H1 (cell line): ENCODE results near the gene SCAI. TPM values are rescaled to one million over a fixed set of nuclear protein-coding genes. Genes with fewer than 3 reads are reported as not detected.

ENCODE experiments used
- CTCF ChIA-PET: fragments of 300-600 bp; sonication (Branson Sonifier 250); formaldehyde crosslinking; loops from one replicate; lab custom pipeline; 2021; ENCODE audit not compliant: partially characterized antibody; lab: Charles Lee
- POLR2A ChIA-PET: fragments of 300-600 bp; sonication (Branson Sonifier 250); formaldehyde crosslinking; loops from one replicate; lab custom pipeline; 2021; ENCODE audit warnings: inconsistent platforms; ENCODE audit not compliant: partially characterized antibody; lab: Charles Lee
- DNase-seq, 2 experiments: peaks; one replicate each; pipeline versions ENCODE4 v3.0.0 to v3.0.0-alpha.2; 2010 to 2022; ENCODE audit warnings: low spot score in 2 of 2, low read depth in 1 of 2, mixed read lengths in 1 of 2
- FAIRE-seq: peaks from 2 replicates; lab custom pipeline; 2011; peaks lifted over from hg19 to GRCh38; lab: Jason Lieb, UNC
- H2AFZ ChIP-seq: 2 replicates; pipeline ENCODE4 v1.8.1; 2012; ENCODE audit warnings: low read length, inconsistent platforms
- H2AK5ac ChIP-seq: 2 replicates; pipeline ENCODE4 v1.6.1; 2013; ENCODE audit warnings: low read depth, low read length
- H2BK120ac ChIP-seq: replicated peaks from 2 replicates; pipeline ENCODE3; 2013; ENCODE audit warnings: low read depth, low read length, inconsistent platforms
- H2BK12ac ChIP-seq: 2 replicates; pipeline ENCODE4 v1.6.1; 2013; ENCODE audit warnings: low read depth, low read length
- H2BK15ac ChIP-seq: 2 replicates; pipeline ENCODE4 v1.6.1; 2013; ENCODE audit warnings: low read length
- H2BK20ac ChIP-seq: 2 replicates; pipeline ENCODE4 v1.6.1; 2013; ENCODE audit warnings: low read length
- H2BK5ac ChIP-seq: 2 replicates; pipeline ENCODE4 v1.6.1; 2013; ENCODE audit warnings: low read depth, low read length
- H3K14ac ChIP-seq: 2 replicates; pipeline ENCODE4 v1.6.1; 2013; ENCODE audit warnings: inconsistent platforms; ENCODE audit not compliant: insufficient read length
- H3K18ac ChIP-seq: 2 replicates; pipeline ENCODE4 v1.6.1; 2013; ENCODE audit warnings: low read length; ENCODE audit errors: extremely low read depth
- H3K23ac ChIP-seq: 2 replicates; pipeline ENCODE4 v1.6.1; 2013; ENCODE audit warnings: inconsistent platforms; ENCODE audit not compliant: insufficient read length
- H3K23me2 ChIP-seq: 2 replicates; pipeline ENCODE4 v1.6.1; 2013; ENCODE audit warnings: low read depth, low read length
- H3K27ac ChIP-seq: 2 replicates; pipeline ENCODE4 v1.6.1; 2011; ENCODE audit warnings: low read depth, low read length, inconsistent platforms
- H3K27me3 ChIP-seq, 4 experiments: replicated peaks in 1 of 4; 1 replicate in 1 of 4; 2 replicates in 3 of 4; pipeline versions ENCODE4 v1.6.1 to v1.8.1; 2011 to 2013; ENCODE audit warnings: low read length in 3 of 4, mild to moderate bottlenecking in 3 of 4, inconsistent platforms in 2 of 4, mixed read lengths in 2 of 4, moderate library complexity in 1 of 4; ENCODE audit not compliant: control insufficient read depth in 3 of 4, insufficient read depth in 3 of 4; ENCODE audit errors: extremely low read depth in 1 of 4
- H3K36me3 ChIP-seq, 4 experiments: 2 replicates each; pipeline versions ENCODE4 v1.6.1 to v1.8.1; 2011 to 2013; ENCODE audit warnings: mild to moderate bottlenecking in 4 of 4, low read length in 3 of 4, moderate library complexity in 2 of 4, control low read depth in 1 of 4, inconsistent platforms in 1 of 4; ENCODE audit not compliant: insufficient read depth in 4 of 4, control insufficient read depth in 2 of 4
- H3K4ac ChIP-seq: replicated peaks from 2 replicates; pipeline ENCODE3; 2013; ENCODE audit warnings: low read length, low read depth, mixed read lengths, inconsistent platforms; ENCODE audit not compliant: insufficient read length
- H3K4me1 ChIP-seq, 4 experiments: replicated peaks in 1 of 4; 1 replicate in 1 of 4; 2 replicates in 3 of 4; pipeline versions ENCODE4 v1.6.1 to v1.8.1; 2011 to 2013; ENCODE audit warnings: low read length in 3 of 4, inconsistent platforms in 2 of 4, mixed read lengths in 1 of 4; ENCODE audit not compliant: insufficient read depth in 4 of 4, control insufficient read depth in 3 of 4
- H3K4me2 ChIP-seq, 2 experiments: 2 replicates each; pipeline versions ENCODE4 v1.6.1 to v1.8.1; 2011 to 2013; ENCODE audit warnings: low read depth in 2 of 2, low read length in 2 of 2, control low read depth in 1 of 2, inconsistent platforms in 1 of 2, mild to moderate bottlenecking in 1 of 2; ENCODE audit not compliant: insufficient read depth in 1 of 2
- H3K4me3 ChIP-seq, 4 experiments: fragments of 200-600, 300-600 bp in 1 of 4; sonication (generic), shearing (Covaris generic), sonication (Bioruptor Twin) in 1 of 4; 2 replicates each; pipeline versions ENCODE4 v1.5.1 to v1.8.1; 2011 to 2016; ENCODE audit warnings: low read length in 4 of 4, low read depth in 3 of 4, control low read depth in 2 of 4, inconsistent platforms in 2 of 4, mild to moderate bottlenecking in 2 of 4, mixed read lengths in 1 of 4, moderate library complexity in 1 of 4; ENCODE audit not compliant: insufficient read depth in 2 of 4; ENCODE audit errors: extremely low read depth in 1 of 4
- H3K56ac ChIP-seq: replicated peaks from 2 replicates; pipeline ENCODE3; 2013; ENCODE audit warnings: low read depth, mild to moderate bottlenecking, mixed read lengths, low read length, inconsistent platforms; ENCODE audit not compliant: insufficient read length
- H3K79me1 ChIP-seq: 2 replicates; pipeline ENCODE4 v1.6.1; 2013; ENCODE audit warnings: low read depth, low read length, control low read depth
- H3K79me2 ChIP-seq, 2 experiments: 2 replicates each; pipeline versions ENCODE4 v1.6.1 to v1.8.1; 2012 to 2013; ENCODE audit warnings: low read length in 2 of 2, mild to moderate bottlenecking in 2 of 2, inconsistent platforms in 1 of 2; ENCODE audit not compliant: insufficient read depth in 2 of 2, control insufficient read depth in 1 of 2
- H3K9ac ChIP-seq, 4 experiments: replicated peaks in 1 of 4; 1 replicate in 1 of 4; 2 replicates in 3 of 4; pipeline versions ENCODE4 v1.6.1 to v1.8.1; 2011 to 2013; ENCODE audit warnings: low read depth in 3 of 4, low read length in 3 of 4, control low read depth in 2 of 4, mild to moderate bottlenecking in 2 of 4, moderate library complexity in 2 of 4, inconsistent platforms in 1 of 4; ENCODE audit errors: extremely low read depth in 1 of 4
- H3K9me3 ChIP-seq, 2 experiments: 2 replicates each; pipeline versions ENCODE4 v1.6.1 to v1.8.1; 2012 to 2013; ENCODE audit warnings: mild to moderate bottlenecking in 2 of 2, moderate library complexity in 2 of 2, control low read depth in 1 of 2, inconsistent platforms in 1 of 2, low read depth in 1 of 2, low read length in 1 of 2, mixed read lengths in 1 of 2; ENCODE audit not compliant: insufficient read depth in 2 of 2
- H4K20me1 ChIP-seq, 2 experiments: replicated peaks in 1 of 2; 2 replicates each; pipeline versions ENCODE3 to v1.8.1; 2011 to 2013; ENCODE audit warnings: inconsistent platforms in 2 of 2, low read length in 2 of 2, mild to moderate bottlenecking in 1 of 2; ENCODE audit not compliant: insufficient read depth in 2 of 2, control insufficient read depth in 1 of 2
- H4K5ac ChIP-seq: 2 replicates; pipeline ENCODE4 v1.6.1; 2013; ENCODE audit warnings: low read length, low read depth, mixed read lengths, inconsistent platforms; ENCODE audit not compliant: insufficient read length
- H4K8ac ChIP-seq: 2 replicates; pipeline ENCODE4 v1.8.0; 2013; ENCODE audit warnings: mild to moderate bottlenecking, moderate library complexity, low read length, inconsistent platforms; ENCODE audit not compliant: insufficient read depth; ENCODE audit errors: extremely low read depth
- H4K91ac ChIP-seq: replicated peaks from 2 replicates; pipeline ENCODE3; 2013; ENCODE audit warnings: low read length, mixed read lengths, inconsistent platforms; ENCODE audit not compliant: insufficient read length
- CTBP2 ChIP-seq: IDR thresholded peaks from 2 replicates; pipeline ENCODE4 v1.7.0; 2011; ENCODE audit warnings: borderline replicate concordance, mild to moderate bottlenecking, moderate library complexity, mixed read lengths, low read length; ENCODE audit not compliant: insufficient read depth, insufficient read length
- RFX5 ChIP-seq: IDR thresholded peaks from 2 replicates; pipeline ENCODE4 v1.6.1; 2011; ENCODE audit warnings: low read depth, low read length, improper control_type of control experiment, borderline replicate concordance
- TEAD4 ChIP-seq: IDR thresholded peaks from 2 replicates; pipeline ENCODE4 v1.6.1; 2012; ENCODE audit warnings: low read depth, low read length, inconsistent platforms, mixed read lengths
- WGBS, 2 experiments: shearing (Covaris generic) in 1 of 2; methylation state at CpG; one replicate each; pipeline versions ENCODE4 v1.1.6 to v1.1.7; 2013 to 2015; ENCODE audit warnings: low lambda C conversion rate in 2 of 2, mixed read lengths in 2 of 2, inconsistent platforms in 1 of 2, low coverage in 1 of 2, missing lambda C conversion rate in 1 of 2; ENCODE audit not compliant: insufficient replicate concordance in 2 of 2, insufficient coverage in 1 of 2, insufficient read length in 1 of 2; ENCODE audit errors: extremely low coverage in 1 of 2, missing lambda C conversion rate in 1 of 2; 5-methylcytosine and 5-hydroxymethylcytosine counted together
- polyA plus RNA-seq, 7 experiments: library from polyadenylated mRNA; depleted of rRNA in 3 of 7; stranded (reverse) in 5 of 7; unstranded in 2 of 7; fragments of >200 nt in 5 of 7; fragments of 200-250 nt in 2 of 7; gene quantifications; 1 replicate in 5 of 7; 2 replicates in 1 of 7; 4 replicates in 1 of 7; pipeline versions ENCODE4 v1.2.1 to v1.2.3, GENCODE V29; 2011 to 2013; ENCODE audit warnings: missing spikeins in 2 of 7, mixed read lengths in 2 of 7
- total RNA-seq: library from RNA; stranded (reverse); fragmentation: NEBNext Ultra II Directional; extraction: Animal tissue kit (Norgen Biotek cat#: 25700); gene quantifications from 2 replicates; pipeline ENCODE4 v1.2.1, GENCODE V29; 2021

The SCAI gene
- total and polyA plus RNA-seq, 2 of the 8 experiments (the other 6 are each of a cell fraction or from before 2014, with no cell fraction given): 6.4 to 19.8 TPM

DNA sequence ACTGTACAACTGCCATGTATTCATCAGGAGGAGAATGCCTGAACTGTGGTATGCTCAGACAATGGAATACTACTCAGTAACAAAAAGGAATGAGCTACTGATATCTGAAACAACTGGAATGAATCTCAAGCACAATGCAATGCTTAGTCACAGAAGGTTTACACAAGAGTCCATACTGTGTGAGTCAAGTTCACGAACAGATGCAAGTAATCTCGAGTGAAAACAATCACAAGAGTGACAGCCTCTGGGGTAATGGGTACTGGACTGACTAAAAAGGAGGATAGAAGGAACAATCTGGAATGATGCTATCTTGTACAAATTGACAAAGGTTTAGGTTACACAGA lies 182.9 kb downstream of the SCAI start:
- Histone ChIP-seq H2BK15ac (no peak overlapping the region), H4K5ac (no peak overlapping the region), H3K4me2 (no peak overlapping the region), H2AFZ (no peak overlapping the region), H3K14ac (no peak overlapping the region), H3K23ac (no peak overlapping the region), H2BK120ac (no peak overlapping the region), H3K27me3 (no peaks in the 10 kb centered on the region), H3K18ac (no peak overlapping the region), H3K79me1 (no peaks in the 10 kb centered on the region), H3K36me3 (no peaks in the 10 kb centered on the region), H3K9me3 (no peaks in the 10 kb centered on the region), H2BK5ac (no peak overlapping the region), H4K20me1 (no peaks in the 10 kb centered on the region), H3K56ac (no peak overlapping the region), H4K91ac (no peak overlapping the region), H3K4me3 (no peak overlapping the region), H2BK20ac (no peak overlapping the region), H2BK12ac (no peak overlapping the region), H3K23me2 (no peaks in the 10 kb centered on the region), H4K8ac (no peak overlapping the region), H3K9ac (no peak overlapping the region), H3K79me2 (no peaks in the 10 kb centered on the region), H2AK5ac (no peak overlapping the region), H3K27ac (no peak overlapping the region), H3K4ac (no peak overlapping the region), H3K4me1 (no peaks in the 10 kb centered on the region)
- DNase-seq: no peak
- FAIRE-seq: no peak
- no peak for TF ChIP-seq CTBP2
- no peak for TF ChIP-seq TEAD4
- TF ChIP-seq RFX5: no peak
- CTCF ChIA-PET: no interaction called here
- POLR2A ChIA-PET: no interaction called here
- WGBS, 2 experiments: 91% methylated on average over 2 of the region's 2 CpGs; no CpG with 5 or more reads in 1 of the 2 experiments
